Keratinocyte (primary cell): ENCODE data around the gene TUFT1.

Experiments used
- CTCF ChIP-seq, 3 experiments: IDR thresholded peaks in 1 of 3; conservative IDR thresholded peaks in 1 of 3; optimal IDR thresholded peaks in 1 of 3; 2 replicates in 2 of 3; 3 replicates in 1 of 3; pipeline versions ENCODE3 to v1.5.1; 2011; ENCODE audit warnings: low read length in 3 of 3, mild to moderate bottlenecking in 3 of 3, moderate library complexity in 2 of 3, control low read depth in 1 of 3, inconsistent platforms in 1 of 3; ENCODE audit not compliant: insufficient read depth in 2 of 3; ENCODE audit errors: extremely low read depth in 1 of 3
- EZH2 ChIP-seq: IDR thresholded peaks from one replicate; pipeline ENCODE4 v1.6.1; 2012; ENCODE audit warnings: inconsistent platforms, mild to moderate bottlenecking, low read length, moderate library complexity

- TF ChIP-seq CTCF (optimal IDR thresholded peaks at IDR 0.05 in 1 of 3, IDR thresholded peaks at IDR 0.05 in 1 of 3, conservative IDR thresholded peaks at IDR 0.05 in 1 of 3; ENCODE audit: extremely low read depth in 1 of 3, insufficient read depth in 2 of 3, low read length in 3 of 3) (no peak), EZH2 (no peak)
Observed at GRCh38 chr1:151585622-151586021, 45.5 kb downstream of the TUFT1 start.
